Activated CD8-positive, alpha-beta memory T cell treated with anti-CD3 and anti-CD28 coated beads, Interleukin-2, amount 50 U/mL, for 1 hour (primary cell): ENCODE measurements around the gene DALRD3.
"Not testable (repeated sequence)": the region's sequence is repeated elsewhere in the genome, so short reads cannot be mapped to it uniquely, and the experiment has no call there.

Source experiments
- DNase-seq: peaks from one replicate; pipeline ENCODE4 v3.0.0-alpha.2; 2020; ENCODE audit errors: extremely low read depth

DALRD3 gene

DNA sequence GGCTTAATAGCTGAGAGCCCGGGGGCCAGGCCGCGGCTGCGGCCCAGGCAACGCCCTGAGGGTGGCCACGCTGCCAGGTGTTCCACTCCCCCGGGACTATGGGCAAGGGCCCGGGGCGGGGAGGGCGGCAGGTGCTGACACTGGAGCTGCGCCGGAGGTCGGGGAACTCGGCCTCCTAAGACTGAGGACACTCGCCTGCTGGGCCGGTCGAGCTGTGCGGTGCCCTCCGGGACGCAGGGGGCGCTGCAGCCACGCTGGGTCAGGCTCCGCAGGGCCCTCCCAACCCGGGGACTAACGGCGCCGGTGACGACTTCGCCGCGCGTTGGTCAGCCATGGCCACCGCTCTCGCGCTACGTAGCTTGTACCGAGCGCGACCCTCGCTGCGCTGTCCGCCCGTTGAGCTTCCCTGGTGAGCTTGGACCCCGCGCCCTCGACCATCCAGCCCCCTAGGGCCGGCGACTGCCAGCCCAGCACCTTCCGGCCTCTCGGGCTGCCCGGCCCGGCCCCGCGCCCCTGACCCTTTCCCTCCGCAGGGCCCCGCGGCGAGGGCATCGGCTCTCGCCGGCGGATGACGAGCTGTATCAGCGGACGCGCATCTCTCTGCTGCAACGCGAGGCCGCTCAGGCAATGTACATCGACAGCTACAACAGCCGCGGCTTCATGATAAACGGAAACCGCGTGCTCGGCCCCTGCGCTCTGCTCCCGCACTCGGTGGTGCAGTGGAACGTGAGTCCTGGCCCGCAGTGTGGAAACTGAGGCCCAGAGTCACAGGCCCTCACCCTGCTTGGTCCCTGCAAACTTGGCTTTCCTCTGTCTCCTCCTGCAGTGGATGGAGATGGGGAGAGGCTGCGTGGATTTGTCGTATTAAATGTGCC is 3.7 kb upstream of the DALRD3 start, which contains the start of gene NDUFAF3:
Gene NDUFAF3, plus strand, starts transcription at position 309 of the 875 bp plus-strand sequence. Its CDS starts 24 bp downstream, at position 333.
- peak; percentile 64 for DNase-seq

- DNase-seq = peak; percentile 97
Observed at GRCh38 chr3:49021213-49021812, 2.9 kb upstream of the DALRD3 start.

- no peak for DNase-seq
Observed at GRCh38 chr3:49020330-49021212, 2.2 kb upstream of the DALRD3 start.

DNA sequence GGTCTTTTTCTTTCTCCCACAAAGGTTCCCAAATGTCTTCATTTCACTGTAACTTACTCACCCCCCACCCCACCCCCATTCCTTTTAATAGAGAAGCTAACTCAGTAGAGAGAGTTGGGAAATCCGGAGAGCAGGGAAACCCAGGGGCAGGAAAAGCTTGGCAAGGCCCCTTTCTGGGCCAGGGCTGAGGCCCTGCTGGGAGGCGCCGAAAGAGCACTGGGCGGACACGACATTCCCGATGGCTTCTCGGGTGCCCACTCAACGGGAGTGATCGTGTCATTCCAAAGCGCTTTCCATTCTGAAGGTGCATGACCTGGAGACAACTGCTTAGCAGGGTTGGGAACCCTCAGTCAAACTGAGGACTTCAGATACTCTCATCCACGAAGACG is 1.6 kb upstream of the DALRD3 start:
- no peak for DNase-seq

- no peak for DNase-seq
Observed at GRCh38 chr3:49018707-49019006, 277 bp upstream of the DALRD3 start.

DNA sequence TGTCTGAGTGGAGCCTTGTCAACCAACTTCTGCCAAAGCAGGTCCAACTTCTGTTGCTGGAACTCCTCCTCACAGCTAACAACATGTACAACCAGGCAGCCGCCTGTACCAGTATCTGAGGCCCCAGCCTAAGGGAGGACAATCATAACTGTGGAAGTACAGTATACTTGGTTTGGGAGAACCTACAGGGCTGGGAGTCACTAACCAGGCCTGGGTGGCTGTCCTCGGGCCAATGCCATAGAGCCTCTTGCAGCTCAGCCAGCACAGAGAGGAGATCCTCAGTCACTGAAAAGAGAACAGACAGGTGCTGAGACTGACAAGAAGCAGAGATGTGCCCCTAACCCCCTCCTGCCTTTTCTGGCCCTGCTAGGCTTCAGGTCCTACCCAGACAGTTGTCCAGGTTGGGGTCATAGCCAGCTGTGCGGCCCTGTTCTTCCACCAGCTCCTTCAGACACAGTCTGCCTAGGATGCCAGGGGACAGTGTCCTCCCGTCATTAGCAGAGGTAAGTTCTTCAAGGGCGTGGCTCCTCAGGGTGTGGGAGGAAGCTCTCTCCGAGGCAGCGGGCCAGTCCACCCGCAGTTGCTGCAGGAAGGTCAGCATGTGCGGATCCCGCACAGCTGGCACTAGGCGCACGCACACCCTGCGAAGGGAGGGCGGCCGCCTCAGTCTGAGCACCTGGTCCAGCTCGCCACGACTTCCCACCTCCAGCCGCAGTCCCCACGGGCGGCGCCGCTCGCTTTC is 980 bp downstream of the DALRD3 start:
- DNase-seq = no peak

GRCh38 chr3:49016414-49017228 is 1.8 kb downstream of the DALRD3 start:
- DNase-seq = no peak

GRCh38 chr3:49015765-49016164 is 2.6 kb downstream of the DALRD3 start:
- no peak for DNase-seq

DNA sequence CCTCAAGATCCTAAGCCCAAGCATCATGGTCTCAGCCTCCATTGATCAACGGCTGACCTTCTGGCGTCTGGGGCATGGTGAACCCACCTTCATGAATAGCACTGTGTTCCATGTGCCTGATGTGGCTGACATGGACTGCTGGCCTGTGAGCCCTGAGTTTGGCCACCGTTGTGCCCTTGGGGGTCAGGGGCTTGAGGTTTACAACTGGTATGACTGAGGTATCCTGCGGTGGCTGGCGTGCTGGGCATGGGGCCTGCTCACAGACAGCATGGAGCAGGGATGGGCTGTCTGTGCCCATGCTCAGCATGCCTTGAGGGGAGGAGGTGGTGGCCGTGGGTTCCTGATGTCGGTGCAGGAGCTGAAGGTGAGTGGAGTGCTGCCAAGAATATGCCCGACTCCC is 3.3 kb downstream of the DALRD3 start:
- DNase-seq = no peak

GRCh38 chr3:49013738-49014660 is 4.4 kb downstream of the DALRD3 start:
- no peak for DNase-seq

DNA sequence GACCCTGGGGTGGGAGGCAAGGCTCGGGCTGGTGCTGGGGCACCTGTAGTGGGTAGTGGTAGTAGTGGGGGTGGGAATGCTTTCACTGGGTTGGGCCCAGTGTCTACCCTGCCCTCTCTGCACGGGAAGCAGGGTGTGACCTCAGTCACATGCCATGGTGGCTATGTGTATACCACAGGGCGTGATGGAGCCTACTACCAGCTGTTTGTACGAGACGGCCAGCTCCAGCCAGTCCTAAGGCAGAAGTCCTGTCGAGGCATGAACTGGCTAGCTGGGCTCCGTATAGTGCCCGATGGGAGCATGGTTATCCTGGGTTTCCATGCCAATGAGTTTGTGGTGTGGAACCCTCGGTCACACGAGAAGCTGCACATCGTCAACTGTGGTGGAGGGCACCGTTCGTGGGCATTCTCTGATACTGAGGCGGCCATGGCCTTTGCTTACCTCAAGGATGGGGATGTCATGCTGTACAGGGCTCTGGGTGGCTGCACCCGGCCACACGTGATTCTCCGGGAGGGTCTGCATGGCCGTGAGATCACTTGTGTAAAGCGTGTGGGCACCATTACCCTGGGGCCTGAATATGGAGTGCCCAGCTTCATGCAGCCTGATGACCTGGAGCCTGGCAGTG is 5.2 kb downstream of the DALRD3 start:
- DNase-seq = no peak

GRCh38 chr3:49012441-49013017 is 5.9 kb downstream of the DALRD3 start:
- no peak for DNase-seq

- DNase-seq = no peak
Observed at GRCh38 chr3:49009396-49009795, 9.0 kb downstream of the DALRD3 start.

DNA sequence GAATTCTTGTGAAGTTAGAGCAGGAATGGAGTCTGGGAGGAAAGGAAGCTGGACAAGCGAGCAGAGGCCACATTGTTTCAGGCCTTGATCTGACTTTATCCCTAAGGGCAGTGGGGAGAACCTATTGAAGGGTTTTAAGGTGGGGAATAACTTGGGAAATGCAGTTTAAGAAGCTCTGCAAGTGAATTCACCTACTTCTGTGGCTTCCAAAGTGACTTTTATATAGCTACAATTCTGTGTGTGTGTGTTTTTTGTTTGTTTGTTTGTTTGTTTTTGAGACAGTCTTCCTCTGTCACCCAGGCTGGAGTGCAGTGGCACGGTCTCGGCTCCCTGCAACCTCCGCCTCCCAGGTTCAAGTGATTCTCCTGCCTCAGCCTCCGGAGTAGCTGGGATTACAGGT is 9.8 kb downstream of the DALRD3 start:
- DNase-seq = not testable (repeated sequence)

DNA sequence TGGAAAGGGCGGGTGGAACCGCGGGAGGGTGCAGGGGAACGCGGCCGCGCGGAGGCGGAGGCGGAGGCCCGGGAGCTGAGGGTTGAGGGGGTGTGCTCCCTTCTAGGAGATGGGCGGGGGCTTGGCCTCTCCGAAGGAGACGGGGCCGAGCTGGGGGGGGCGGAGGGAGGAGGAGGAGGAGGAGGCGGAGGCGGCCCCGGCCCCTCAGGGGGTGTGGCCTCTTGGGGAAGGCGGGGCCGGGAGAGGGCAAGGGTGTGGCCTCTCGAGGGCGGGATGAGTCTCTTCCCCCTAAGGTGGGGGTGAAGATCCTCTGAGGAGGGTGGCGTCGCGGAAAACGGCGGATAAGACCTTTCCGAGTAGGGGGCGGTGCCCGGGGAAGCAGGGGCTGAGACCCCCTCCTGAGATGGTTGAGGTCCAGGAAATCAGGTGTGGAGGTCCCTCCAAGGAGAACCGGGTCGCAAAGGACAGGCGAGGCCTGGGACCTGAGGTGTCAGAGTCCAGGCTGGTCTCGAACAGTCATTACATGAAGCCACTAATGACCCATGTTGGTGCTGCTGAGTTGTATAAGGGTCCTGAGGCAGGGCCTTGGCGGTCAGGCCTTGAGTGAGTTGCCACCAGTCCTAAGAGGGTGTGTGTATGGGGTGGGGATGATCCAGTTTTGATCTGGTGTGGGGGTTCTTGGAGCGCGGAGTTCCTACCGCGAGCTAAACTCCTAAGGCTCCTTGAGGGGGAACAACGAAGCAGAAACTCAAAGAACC is 10.4 kb downstream of the DALRD3 start:
- DNase-seq = peak; percentile 57

- peak; percentile 94 for DNase-seq
Observed at GRCh38 chr3:49007068-49007770, 11.2 kb downstream of the DALRD3 start, which contains the start of gene WDR6. Gene WDR6, plus strand, starts transcription at chr3:49007391. Its CDS starts 41 bp downstream, at chr3:49007432.

- no peak for DNase-seq
Observed at GRCh38 chr3:49006408-49007067, 11.8 kb downstream of the DALRD3 start.
